Left kidney (tissue), 8 donors: ENCODE data around the gene SLC25A36. TPM values are rescaled to one million over a fixed set of nuclear protein-coding genes. Genes with fewer than 3 reads are reported as not detected.

Experiments used
- DNase-seq: peaks from one replicate; pipeline ENCODE4 v3.0.0-alpha.2; 2013
- long read RNA-seq, 8 donors: transcript quantifications; one replicate each; lab custom pipeline, GENCODE V29; 2026
- polyA plus RNA-seq: library from polyadenylated mRNA; unstranded; fragments of 120-200 nt; gene quantifications from one replicate; pipeline ENCODE4 v1.2.1, GENCODE V29; 2013; ENCODE audit not compliant: insufficient read length

Gene SLC25A36, protein sequence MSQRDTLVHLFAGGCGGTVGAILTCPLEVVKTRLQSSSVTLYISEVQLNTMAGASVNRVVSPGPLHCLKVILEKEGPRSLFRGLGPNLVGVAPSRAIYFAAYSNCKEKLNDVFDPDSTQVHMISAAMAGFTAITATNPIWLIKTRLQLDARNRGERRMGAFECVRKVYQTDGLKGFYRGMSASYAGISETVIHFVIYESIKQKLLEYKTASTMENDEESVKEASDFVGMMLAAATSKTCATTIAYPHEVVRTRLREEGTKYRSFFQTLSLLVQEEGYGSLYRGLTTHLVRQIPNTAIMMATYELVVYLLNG
- 210 TPM for polyA plus RNA-seq
- long read RNA-seq, donor 1, transcript SLC25A36-201 (7 exons, 1,301 nt): minor isoform, 15 of 57 reads
- long read RNA-seq, donor 1, transcript SLC25A36-208 (4 exons, 3,537 nt): major isoform, 20 of 57 reads
- long read RNA-seq, donor 1, transcript SLC25A36-213 (2 exons, 544 nt): minor isoform, 7 of 57 reads
- long read RNA-seq, donor 1, transcript SLC25A36-209 (3 exons, 1,307 nt): minor isoform, 5 of 57 reads
- long read RNA-seq, donor 1, partial matches to known transcripts: 0 of 57 reads
- long read RNA-seq, donor 1, other reads (novel, unspliced or antisense): 5 of 57 reads
- long read RNA-seq, donor 2, transcript SLC25A36-201 (7 exons, 1,301 nt): major isoform, 14 of 165 reads
- long read RNA-seq, donor 2, transcript SLC25A36-209 (3 exons, 1,307 nt): minor isoform, 9 of 165 reads
- long read RNA-seq, donor 2, transcript SLC25A36-208 (4 exons, 3,537 nt): minor isoform, 9 of 165 reads
- long read RNA-seq, donor 2, partial matches to known transcripts: 123 of 165 reads
- long read RNA-seq, donor 2, other reads (novel, unspliced or antisense): 0 of 165 reads
- long read RNA-seq, donor 3, transcript SLC25A36-209 (3 exons, 1,307 nt): major isoform, 8 of 41 reads
- long read RNA-seq, donor 3, transcript SLC25A36-208 (4 exons, 3,537 nt): minor isoform, 6 of 41 reads
- long read RNA-seq, donor 3, transcript SLC25A36-213 (2 exons, 544 nt): major isoform, 8 of 41 reads
- long read RNA-seq, donor 3, transcript SLC25A36-201 (7 exons, 1,301 nt): minor isoform, 5 of 41 reads
- long read RNA-seq, donor 3, partial matches to known transcripts: 12 of 41 reads
- long read RNA-seq, donor 3, other reads (novel, unspliced or antisense): 0 of 41 reads
- long read RNA-seq, donor 4, partial matches to known transcripts: 0 of 4 reads
- long read RNA-seq, donor 4, other reads (novel, unspliced or antisense): 0 of 4 reads
- long read RNA-seq, donor 5, transcript SLC25A36-209 (3 exons, 1,307 nt): minor isoform, 5 of 59 reads
- long read RNA-seq, donor 5, transcript SLC25A36-201 (7 exons, 1,301 nt): major isoform, 17 of 59 reads
- long read RNA-seq, donor 5, transcript SLC25A36-208 (4 exons, 3,537 nt): major isoform, 17 of 59 reads
- long read RNA-seq, donor 5, transcript SLC25A36-213 (2 exons, 544 nt): minor isoform, 6 of 59 reads
- long read RNA-seq, donor 5, partial matches to known transcripts: 9 of 59 reads
- long read RNA-seq, donor 5, other reads (novel, unspliced or antisense): 0 of 59 reads
- long read RNA-seq, donor 6, transcript SLC25A36-208 (4 exons, 3,537 nt): major isoform, 18 of 51 reads
- long read RNA-seq, donor 6, transcript SLC25A36-201 (7 exons, 1,301 nt): minor isoform, 6 of 51 reads
- long read RNA-seq, donor 6, transcript SLC25A36-213 (2 exons, 544 nt): minor isoform, 7 of 51 reads
- long read RNA-seq, donor 6, partial matches to known transcripts: 12 of 51 reads
- long read RNA-seq, donor 6, other reads (novel, unspliced or antisense): 0 of 51 reads
- long read RNA-seq, donor 7, full-length matches to known transcripts: 74 of 93 reads
- long read RNA-seq, donor 7, partial matches to known transcripts: 19 of 93 reads
- long read RNA-seq, donor 7, other reads (novel, unspliced or antisense): 0 of 93 reads
- long read RNA-seq, donor 8, transcript SLC25A36-201 (7 exons, 1,301 nt): major isoform, 8 of 19 reads
- long read RNA-seq, donor 8, transcript SLC25A36-208 (4 exons, 3,537 nt): minor isoform, 5 of 19 reads
- long read RNA-seq, donor 8, partial matches to known transcripts: 0 of 19 reads
- long read RNA-seq, donor 8, other reads (novel, unspliced or antisense): 0 of 19 reads

DNA sequence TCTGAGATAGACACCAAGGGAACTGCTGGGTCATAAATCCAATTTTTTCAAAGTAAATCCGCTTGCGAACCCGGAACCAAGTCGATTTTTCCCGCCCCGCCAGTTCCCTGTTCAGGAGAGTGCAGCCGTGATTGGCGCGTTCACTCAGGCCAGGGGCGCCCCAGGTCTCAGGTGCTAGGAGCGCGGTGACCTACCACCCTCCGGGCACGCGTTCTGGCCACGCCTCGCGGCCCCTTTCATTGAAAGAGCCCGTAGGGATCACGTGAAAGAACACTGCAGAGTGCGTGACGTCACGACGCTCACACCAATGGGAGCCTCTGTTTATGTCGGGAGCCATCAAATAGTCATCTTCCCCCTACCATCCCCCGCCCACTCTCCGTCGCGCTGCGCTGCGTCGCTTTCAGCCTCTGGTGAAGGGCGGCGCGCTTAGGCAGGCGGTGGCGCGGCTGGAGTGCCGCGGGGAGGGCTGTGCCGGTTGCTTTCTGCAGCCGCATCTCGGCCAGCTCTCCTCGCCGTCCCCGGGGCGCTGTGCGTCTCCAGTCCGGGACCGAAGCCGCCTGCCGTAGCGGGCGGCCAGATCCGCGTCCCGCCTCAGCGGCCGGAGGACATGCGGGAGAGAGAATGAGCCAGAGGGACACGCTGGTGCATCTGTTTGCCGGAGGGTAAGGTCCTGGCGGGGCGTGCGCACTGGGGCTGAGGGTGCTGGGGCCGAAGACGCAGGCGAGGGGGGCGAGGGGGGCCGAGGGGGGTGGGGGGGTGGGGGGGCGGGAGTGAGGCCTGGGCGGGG lies at the start of gene SLC25A36:
Gene SLC25A36 (plus strand): TSS at position 403 of the 787 bp plus-strand sequence. CDS start 219 bp downstream, at position 622.
- DNase-seq: peak; percentile 99

DNA sequence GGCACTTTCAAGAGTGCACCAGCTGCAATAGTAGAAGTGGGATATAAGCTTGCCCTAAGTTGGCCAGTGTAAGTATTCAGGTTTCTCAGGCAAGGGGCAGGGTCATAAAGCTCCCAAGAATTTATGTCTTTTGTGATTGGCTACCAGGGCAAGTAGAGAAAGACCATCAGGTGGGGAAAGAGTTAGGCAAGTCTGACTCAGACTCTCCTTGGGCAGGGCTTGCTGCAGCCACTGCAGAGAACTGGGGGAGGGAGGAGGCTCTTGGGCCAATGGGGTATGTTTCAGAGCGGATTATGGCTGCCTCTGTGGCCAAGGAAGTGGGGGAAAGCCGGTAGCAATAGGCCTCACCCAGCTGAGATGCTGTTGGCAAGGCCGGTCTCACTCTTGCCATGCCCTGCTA lies 44.6 kb upstream of the SLC25A36 start:
- DNase-seq: no peak

DNA sequence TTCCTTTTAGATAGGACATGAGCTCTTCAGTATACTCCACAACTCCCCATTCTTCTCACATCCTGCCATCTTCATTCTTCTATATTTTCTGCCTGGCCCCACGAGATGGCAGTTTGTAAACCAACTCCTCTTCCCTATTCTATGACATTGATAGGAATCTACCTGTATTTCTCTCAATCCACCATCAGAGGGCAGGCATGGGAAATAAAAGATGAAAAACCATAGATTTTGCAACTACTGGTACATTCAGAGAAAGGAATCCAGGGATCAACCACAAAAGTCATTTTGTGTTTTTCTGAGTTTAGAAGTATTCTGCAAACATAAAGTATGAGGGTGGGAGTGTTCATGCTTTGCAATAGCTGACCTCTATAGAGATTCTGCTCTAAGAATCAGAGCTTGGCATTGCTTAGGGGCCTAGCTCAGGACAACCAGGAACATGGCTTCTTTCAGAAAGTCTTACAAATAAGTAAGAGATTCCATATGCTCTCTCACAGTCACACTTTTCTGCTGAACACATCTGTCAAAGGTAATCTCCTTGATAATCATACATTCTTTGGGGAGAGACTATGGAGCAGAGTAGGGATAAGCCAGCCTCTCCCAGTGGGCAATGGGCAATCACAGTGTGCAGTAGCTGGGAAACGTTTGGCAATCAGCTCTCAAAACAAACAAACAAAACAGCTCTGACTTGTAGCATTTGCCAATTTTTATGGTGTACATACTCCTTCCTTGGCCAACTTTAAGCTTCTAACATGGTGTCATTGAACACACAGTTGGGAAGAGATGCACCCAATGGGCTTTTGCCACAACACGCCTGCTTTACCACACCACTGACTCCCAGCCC lies 43.1 kb upstream of the SLC25A36 start:
- peak; percentile 65 for DNase-seq

DNA sequence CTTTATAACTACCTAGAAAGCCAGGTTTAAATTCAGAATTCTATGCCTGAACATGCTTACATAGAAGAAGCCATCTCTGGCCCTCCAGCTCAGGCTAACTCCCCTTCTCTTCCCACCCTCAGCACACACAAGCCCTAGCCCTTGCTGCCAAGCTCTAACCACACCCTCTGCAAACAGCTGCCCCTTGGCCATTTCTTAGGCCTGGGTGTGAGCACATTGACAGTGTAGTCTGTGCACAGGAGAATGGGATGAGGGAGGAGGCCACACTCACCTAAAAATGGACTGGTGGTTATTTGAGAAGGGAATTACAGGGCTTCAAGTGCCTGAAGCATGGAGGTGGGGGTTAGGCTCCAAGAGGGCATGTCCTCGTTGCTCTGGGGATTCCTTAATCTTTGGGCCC lies 42.3 kb upstream of the SLC25A36 start:
- no peak for DNase-seq

DNA sequence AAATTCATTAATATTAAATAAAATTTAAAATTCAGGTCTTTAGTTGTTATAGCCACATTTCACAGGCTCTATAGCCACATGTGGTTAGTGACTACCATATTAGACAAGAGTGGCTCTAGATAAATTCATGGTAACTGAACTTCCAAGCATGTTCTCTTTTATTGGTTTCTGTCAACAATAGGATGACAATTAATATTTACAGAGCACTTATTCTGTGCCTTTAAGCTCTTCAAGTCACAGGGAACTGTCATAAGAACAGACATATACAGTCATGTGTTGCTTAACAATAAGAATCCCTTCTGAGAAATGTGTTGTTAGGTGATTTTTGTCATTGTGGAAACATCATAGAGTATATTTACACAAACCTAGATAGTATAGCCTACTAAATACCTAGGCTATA lies 38.8 kb upstream of the SLC25A36 start:
- DNase-seq: no peak

DNA sequence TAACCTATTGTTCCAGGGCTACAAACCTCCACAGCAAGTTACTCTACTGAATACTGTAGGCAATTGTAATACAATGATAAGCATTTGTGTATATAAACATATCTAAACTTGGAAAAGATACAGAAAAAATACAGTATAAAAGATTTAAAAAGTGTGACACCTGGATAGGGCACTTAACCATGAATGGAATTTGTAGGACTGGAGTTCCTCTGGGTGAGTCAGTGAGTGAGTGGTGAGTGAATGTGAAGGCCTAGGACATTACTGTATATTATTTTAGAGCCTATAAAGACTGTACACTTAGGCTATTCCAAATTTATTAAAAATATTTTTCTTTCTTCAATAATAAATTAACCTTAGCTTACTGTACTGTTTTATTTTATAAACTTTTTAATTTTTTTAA lies 38.4 kb upstream of the SLC25A36 start:
- no peak for DNase-seq

DNA sequence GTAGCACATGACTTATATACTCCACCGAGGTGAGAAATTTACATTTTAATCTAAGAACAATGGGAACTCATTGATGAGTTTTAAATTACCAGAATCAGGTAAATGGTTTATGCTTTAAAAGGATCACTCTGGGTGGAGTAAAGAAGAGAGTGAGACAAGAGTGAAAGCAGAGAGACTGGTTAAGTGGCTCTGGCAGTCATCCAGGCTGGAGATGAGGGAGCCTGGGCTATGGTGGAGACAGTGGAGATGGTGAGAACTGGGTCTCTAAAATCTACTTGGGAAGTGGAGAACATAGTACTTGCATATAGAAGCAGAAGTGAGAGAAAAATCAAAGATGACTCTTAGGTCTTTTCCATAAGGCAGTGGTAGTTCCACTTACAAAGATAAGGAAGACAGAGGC lies 37.1 kb upstream of the SLC25A36 start:
- DNase-seq: no peak

DNA sequence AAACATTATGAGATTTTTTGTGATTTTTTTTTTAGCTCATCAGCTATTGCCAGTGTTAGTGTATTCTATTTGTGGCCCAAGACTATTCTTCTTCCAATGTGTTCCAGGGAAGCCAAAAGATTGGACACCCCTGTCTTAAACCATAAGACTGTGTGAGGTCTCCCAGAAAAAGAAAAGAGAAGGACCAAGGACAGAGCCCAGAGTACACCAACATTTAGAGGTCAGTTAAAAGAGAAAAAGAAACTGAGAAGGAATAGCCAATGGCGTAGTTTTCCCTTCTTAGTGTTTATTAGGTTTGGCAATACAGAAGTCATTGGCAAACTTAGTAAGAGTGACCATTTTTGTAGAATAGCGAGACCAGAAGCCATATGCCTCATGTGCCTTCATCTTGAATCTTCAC lies 36.1 kb upstream of the SLC25A36 start:
- DNase-seq: no peak

DNA sequence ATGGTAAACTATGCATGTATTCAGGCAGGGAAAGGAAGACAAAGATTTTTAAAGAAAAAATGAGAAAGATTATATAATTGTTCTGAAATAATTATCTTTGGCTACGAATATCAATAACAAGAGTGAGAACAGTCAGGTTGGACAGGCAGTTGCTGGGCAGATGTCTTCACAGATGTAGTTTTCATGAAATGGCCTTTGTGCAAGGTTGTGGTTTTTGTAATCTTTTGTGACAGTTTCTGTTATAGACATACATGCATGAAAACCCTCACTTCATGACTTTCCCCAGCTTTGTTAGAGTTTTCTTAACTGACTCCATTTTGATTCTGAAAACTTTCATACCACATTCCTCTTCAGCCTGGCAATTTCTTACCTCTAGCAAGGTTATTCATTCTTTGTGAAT lies 34.9 kb upstream of the SLC25A36 start:
- no peak for DNase-seq

DNA sequence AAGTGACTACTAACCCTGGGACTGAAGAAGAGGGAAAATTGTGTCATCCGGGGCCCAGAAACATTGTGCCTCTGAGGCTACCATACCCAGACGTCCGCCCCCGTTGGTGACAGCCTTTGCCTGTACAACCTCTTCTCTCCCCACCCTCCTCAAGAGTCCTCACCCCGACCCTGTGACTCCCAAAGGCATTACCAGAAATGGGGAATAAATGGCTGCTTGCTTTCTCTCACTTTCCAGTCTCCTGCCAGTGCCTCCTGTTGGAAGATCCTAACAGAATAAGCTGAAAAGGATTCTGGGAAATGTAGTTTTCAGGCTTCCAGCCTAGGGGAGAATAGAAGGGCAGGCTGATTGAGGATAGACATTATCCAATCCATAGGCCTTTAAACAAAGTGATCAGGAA lies 30.8 kb upstream of the SLC25A36 start:
- DNase-seq: no peak

DNA sequence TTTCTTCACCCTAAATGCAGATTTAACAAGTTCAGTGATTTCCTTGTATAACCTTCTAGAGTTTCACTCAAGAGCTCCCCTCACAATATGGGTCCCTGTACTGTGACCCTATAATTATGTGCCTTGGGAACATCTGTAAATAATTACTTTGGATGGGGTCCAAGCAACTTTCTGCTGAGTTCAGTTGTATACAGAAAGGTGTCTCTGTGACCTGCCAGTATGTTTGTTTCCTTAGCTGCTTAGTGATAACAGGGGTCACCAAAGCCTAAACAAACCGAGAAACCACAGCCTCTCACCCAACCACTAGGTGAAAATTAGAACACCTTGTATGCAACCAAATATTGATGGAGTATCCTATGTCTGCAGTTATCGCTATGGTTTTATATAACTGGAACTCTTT lies 29.8 kb upstream of the SLC25A36 start:
- DNase-seq: no peak

DNA sequence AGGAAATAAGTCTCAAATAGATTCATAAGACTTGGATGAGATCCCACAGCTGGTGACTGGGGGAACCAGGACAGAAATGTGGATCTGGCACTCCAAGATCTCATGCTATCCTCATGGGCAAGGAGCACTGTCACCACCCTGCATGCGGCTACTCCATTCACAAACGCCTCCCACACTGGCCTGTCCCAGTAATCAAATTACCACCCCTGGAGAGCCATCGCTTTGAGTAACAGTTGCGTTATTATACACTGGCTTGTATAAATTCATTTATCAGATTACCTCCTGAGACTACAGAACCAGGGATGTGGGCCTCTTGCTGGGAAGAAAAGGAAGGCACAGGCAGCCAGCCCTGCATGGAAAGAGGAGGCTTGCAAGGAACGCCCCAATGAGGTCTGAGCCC lies 27.9 kb upstream of the SLC25A36 start:
- DNase-seq: no peak

DNA sequence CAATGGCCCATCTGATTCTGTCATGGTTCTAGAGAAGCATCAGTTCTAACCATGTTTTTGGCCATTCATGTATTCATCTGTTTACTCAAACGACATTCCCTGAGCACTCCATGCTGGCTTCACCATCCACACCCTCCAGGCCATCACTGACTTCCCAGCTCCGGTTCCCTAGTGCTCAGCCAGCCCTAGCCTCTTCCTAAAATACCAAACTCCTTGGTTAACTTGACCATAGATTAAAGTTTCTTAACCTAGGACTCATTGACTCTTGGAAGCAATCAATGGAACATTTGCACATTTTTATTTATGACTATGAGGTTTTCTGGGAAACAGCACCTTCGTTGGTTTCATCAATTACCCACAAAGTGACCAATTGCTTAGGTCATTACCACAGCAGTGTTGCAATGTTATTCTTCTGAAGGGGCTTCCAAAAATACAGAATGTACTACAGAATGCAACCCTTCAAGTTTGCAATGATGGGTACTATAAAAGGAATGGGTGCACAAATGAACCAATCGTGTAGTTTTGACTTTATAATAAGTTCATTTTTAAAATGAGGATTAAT lies 27.2 kb upstream of the SLC25A36 start:
- no peak for DNase-seq

DNA sequence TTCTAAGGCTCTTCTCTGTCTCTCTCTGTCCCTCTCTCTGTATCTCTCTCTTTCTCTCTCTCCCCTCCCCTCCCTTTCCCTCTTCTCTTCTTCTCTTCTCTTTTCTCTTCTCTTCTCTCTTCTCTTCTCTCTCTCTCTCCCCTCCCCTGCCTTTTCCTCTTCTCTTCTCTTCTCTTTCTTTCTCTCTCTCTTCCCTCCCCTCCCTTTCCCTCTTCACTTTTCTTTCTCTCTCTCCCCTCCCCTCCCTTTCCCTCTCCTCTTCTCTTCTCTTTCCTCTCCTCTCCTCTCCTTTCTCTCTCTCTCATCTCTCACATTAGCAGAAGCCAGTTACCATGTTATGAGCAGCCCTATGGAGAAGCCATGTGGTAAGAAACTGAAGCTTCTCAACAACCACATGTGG lies 25.0 kb upstream of the SLC25A36 start:
- DNase-seq: no peak

DNA sequence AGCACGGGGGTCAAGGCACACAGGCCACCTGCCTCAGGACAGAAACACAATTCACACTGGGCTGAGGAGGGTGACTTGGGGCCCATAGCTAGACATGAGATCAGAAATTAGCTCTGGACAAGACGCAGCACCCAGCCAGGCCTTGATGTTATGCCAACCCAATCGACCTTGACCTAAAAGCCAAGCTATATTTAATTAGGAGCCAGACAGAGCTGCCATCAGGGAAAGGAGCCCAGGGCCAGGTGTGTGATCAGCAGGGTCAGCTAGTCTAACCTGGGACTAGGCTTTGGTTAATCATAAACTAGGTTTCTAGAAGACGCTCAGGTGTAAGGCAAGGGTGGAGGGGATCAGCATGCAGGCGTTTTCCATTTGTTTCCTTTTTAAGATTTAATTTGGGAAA lies 23.9 kb upstream of the SLC25A36 start:
- no peak for DNase-seq

DNA sequence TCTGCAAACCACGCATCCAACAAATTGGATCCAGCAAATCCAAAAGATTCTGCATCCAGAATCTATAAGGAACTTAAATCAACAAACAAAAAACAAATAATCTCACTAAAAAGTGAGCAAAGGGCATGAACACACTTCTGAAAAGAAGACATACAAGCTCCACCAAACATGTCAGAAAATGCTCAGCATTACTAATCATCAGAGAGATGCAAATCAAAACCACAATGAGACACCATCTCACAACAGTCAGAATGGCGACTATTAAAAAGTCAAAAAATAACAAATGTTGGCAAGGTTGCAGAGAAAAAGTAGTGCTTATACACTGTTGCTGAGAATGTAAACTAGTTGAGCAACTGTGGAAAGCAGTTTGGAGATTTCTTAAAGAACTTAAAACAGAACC lies 21.6 kb upstream of the SLC25A36 start:
- no peak for DNase-seq

DNA sequence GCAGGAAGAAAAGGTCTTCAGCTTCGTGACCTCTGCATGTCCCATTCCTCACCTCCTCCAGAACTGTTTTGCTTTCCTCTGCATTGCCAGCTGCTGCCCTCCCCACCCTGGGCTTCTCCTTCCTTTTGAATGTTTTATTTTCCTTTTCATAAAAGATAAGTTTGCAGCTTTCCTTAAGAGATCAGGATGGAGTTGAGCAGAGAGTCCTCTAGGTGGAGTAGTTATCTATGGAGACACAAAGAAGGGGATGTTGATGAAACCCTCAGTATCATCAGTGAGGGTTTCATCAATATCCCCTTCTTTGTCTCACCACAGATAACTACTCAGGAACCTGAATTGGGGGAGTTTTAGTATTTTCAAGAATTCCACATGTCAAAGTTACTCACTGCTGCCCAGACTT lies 19.0 kb upstream of the SLC25A36 start:
- no peak for DNase-seq
